ENCODE data around the gene TOR4A. TPM values are rescaled to one million over a fixed set of nuclear protein-coding genes. Genes with fewer than 3 reads are reported as not detected.

TOR4A gene
- total and polyA plus RNA-seq, 10 of the 15 experiments (the other 5 are each of a cell fraction or from before 2014, with no cell fraction given) = 2.0 to 19.9 (median 3.7) TPM

DNA sequence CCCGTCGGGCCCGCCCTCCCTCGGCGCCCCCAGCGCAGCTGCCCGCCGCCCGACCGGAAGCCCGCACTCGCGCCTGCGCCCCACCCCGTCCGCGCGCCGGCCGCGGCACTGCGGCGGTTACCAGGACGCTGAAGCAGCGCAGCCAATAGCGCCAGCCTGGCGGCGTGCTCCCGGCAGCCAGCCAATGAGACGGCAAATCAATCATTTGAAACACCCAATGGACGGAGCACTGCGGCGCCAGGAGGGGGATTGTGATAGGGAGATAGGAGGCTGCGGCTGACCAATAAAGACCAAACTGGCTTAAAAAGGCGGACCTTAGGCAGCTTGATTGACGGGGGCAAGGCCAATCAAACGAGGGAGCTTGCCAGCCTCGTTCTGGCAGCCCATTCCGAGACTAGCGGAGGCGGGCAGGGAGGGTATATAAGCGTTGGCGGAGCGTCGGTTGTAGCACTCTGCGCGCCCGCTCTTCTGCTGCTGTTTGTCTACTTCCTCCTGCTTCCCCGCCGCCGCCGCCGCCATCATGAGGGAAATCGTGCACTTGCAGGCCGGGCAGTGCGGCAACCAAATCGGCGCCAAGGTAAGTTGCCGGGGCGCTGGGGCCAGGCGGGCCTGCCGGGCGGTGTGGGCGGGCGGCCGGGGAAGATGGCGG, 36.6 kb upstream of the TOR4A start, which contains the start of gene TUBB4B (continued):
- 0 out of 2 replicates have a peak, but pooled peaks have one; percentile 49 for TF ChIP-seq TARDBP (IDR thresholded peaks at IDR 0.05; ENCODE audit: borderline replicate concordance)
- peak; percentile 59; the same call in 1 of the 2 replicates for TF ChIP-seq ZSCAN29 (IDR thresholded peaks at IDR 0.05)
- TF ChIP-seq CHD1 (IDR thresholded peaks at IDR 0.05; ENCODE audit: low read depth, low read length) = 0 out of 2 replicates have a peak, but pooled peaks have one; percentile 83
- TF ChIP-seq, protein P1, sequence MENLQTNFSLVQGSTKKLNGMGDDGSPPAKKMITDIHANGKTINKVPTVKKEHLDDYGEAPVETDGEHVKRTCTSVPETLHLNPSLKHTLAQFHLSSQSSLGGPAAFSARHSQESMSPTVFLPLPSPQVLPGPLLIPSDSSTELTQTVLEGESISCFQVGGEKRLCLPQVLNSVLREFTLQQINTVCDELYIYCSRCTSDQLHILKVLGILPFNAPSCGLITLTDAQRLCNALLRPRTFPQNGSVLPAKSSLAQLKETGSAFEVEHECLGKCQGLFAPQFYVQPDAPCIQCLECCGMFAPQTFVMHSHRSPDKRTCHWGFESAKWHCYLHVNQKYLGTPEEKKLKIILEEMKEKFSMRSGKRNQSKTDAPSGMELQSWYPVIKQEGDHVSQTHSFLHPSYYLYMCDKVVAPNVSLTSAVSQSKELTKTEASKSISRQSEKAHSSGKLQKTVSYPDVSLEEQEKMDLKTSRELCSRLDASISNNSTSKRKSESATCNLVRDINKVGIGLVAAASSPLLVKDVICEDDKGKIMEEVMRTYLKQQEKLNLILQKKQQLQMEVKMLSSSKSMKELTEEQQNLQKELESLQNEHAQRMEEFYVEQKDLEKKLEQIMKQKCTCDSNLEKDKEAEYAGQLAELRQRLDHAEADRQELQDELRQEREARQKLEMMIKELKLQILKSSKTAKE (IDR thresholded peaks at IDR 0.05; ENCODE audit: low read depth, poor library complexity, severe bottlenecking) = peak; percentile 85
- TF ChIP-seq TBL1XR1 (IDR thresholded peaks at IDR 0.05; ENCODE audit: low read depth, low read length) = peak; percentile 48; the same call in 1 of the 2 replicates
- TF ChIP-seq PAX5 (IDR thresholded peaks at IDR 0.05; ENCODE audit: borderline replicate concordance, low read depth, low read length) = peak; percentile 34; the same call in 1 of the 2 replicates
- no peak for TF ChIP-seq POLR2A (IDR thresholded peaks at IDR 0.05; ENCODE audit: low read depth, low read length)
- TF ChIP-seq RAD21 (IDR thresholded peaks at IDR 0.05; ENCODE audit: insufficient read depth, low read depth, low read length) = no peak
- 0 out of 2 replicates have a peak, but pooled peaks have one; percentile 17 for TF ChIP-seq SPI1 (IDR thresholded peaks at IDR 0.05; ENCODE audit: borderline replicate concordance, insufficient read depth, low read depth, low read length)
- no peak for TF ChIP-seq MTA2 (IDR thresholded peaks at IDR 0.05; ENCODE audit: low read depth)
- no peak for TF ChIP-seq ZNF384 (IDR thresholded peaks at IDR 0.05; ENCODE audit: borderline replicate concordance, low read depth, low read length)
- TF ChIP-seq MEF2A (IDR thresholded peaks at IDR 0.05; ENCODE audit: insufficient read depth, low read depth, low read length) = 0 out of 2 replicates have a peak, but pooled peaks have one; percentile 48
- TF ChIP-seq, protein P2, sequence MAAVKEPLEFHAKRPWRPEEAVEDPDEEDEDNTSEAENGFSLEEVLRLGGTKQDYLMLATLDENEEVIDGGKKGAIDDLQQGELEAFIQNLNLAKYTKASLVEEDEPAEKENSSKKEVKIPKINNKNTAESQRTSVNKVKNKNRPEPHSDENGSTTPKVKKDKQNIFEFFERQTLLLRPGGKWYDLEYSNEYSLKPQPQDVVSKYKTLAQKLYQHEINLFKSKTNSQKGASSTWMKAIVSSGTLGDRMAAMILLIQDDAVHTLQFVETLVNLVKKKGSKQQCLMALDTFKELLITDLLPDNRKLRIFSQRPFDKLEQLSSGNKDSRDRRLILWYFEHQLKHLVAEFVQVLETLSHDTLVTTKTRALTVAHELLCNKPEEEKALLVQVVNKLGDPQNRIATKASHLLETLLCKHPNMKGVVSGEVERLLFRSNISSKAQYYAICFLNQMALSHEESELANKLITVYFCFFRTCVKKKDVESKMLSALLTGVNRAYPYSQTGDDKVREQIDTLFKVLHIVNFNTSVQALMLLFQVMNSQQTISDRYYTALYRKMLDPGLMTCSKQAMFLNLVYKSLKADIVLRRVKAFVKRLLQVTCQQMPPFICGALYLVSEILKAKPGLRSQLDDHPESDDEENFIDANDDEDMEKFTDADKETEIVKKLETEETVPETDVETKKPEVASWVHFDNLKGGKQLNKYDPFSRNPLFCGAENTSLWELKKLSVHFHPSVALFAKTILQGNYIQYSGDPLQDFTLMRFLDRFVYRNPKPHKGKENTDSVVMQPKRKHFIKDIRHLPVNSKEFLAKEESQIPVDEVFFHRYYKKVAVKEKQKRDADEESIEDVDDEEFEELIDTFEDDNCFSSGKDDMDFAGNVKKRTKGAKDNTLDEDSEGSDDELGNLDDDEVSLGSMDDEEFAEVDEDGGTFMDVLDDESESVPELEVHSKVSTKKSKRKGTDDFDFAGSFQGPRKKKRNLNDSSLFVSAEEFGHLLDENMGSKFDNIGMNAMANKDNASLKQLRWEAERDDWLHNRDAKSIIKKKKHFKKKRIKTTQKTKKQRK (IDR thresholded peaks at IDR 0.05; ENCODE audit: low read depth, low read length) = peak; percentile 95
- peak; percentile 52; the same call in 1 of the 2 replicates for TF ChIP-seq MXI1 (IDR thresholded peaks at IDR 0.05; ENCODE audit: low read depth, low read length)
- TF ChIP-seq KLF5 (IDR thresholded peaks at IDR 0.05; ENCODE audit: partially characterized antibody) = peak; percentile 91
- TF ChIP-seq, protein P3, sequence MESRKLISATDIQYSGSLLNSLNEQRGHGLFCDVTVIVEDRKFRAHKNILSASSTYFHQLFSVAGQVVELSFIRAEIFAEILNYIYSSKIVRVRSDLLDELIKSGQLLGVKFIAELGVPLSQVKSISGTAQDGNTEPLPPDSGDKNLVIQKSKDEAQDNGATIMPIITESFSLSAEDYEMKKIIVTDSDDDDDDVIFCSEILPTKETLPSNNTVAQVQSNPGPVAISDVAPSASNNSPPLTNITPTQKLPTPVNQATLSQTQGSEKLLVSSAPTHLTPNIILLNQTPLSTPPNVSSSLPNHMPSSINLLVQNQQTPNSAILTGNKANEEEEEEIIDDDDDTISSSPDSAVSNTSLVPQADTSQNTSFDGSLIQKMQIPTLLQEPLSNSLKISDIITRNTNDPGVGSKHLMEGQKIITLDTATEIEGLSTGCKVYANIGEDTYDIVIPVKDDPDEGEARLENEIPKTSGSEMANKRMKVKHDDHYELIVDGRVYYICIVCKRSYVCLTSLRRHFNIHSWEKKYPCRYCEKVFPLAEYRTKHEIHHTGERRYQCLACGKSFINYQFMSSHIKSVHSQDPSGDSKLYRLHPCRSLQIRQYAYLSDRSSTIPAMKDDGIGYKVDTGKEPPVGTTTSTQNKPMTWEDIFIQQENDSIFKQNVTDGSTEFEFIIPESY (IDR thresholded peaks at IDR 0.05) = no peak
- peak in 1 of 2 experiments; percentile 73; a peak in 2 of 3 replicates for TF ChIP-seq EGR1 (IDR thresholded peaks at IDR 0.05; ENCODE audit: borderline replicate concordance in 1 of 2, low read depth in 2 of 2, low read length in 2 of 2)
- peak; percentile 39; the same call in 1 of the 2 replicates for TF ChIP-seq ZNF24 (IDR thresholded peaks at IDR 0.05)
- TF ChIP-seq NR2F1 (conservative IDR thresholded peaks at IDR 0.05) = peak; percentile 54
- TF ChIP-seq, protein P4, sequence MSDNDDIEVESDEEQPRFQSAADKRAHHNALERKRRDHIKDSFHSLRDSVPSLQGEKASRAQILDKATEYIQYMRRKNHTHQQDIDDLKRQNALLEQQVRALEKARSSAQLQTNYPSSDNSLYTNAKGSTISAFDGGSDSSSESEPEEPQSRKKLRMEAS (IDR thresholded peaks at IDR 0.05; ENCODE audit: low read depth, low read length) = peak; percentile 19; the same call in 1 of the 2 replicates
- TF ChIP-seq EP300 (IDR thresholded peaks at IDR 0.05; ENCODE audit: borderline replicate concordance in 1 of 2, control insufficient read depth in 1 of 2, low read depth in 2 of 2, low read length in 2 of 2) = peak in 1 of 2 experiments; percentile 39; a peak in 2 of 4 replicates
- no peak for TF ChIP-seq WRNIP1 (IDR thresholded peaks at IDR 0.05; ENCODE audit: borderline replicate concordance, low read depth, low read length)
- TF ChIP-seq NBN (IDR thresholded peaks at IDR 0.05) = peak; percentile 55

Measured in GM12878 (cell line).